HG03565 (cell line): Measurements from ENCODE around the gene VCX2.
"Not testable (repeated sequence)": the region's sequence is repeated elsewhere in the genome, so short reads cannot be mapped to it uniquely, and the experiment has no call there.

Experiments used
- ATAC-seq: cut with Tn5 transposase; IDR thresholded peaks from one replicate; pipeline ENCODE4 v1.9.1; 2021; ENCODE audit warnings: mild to moderate bottlenecking, moderate library complexity; ENCODE audit not compliant: unreplicated experiment

Gene VCX2

GRCh38 chrX:8125566-8125965 is 45.5 kb downstream of the VCX2 start:
- no peak for ATAC-seq

- no peak for ATAC-seq
These were observed 48.5 kb downstream of the VCX2 start for GRCh38 chrX:8122538-8122937.

- ATAC-seq = not testable (repeated sequence)
These were observed 49.7 kb downstream of the VCX2 start for GRCh38 chrX:8121391-8121790.
